HEK293T (cell line): ENCODE results near the gene C3orf85.

ENCODE experiments used
- ARNT ChIP-seq: fragments of 450-650 bp; IDR thresholded peaks from 2 replicates; pipeline ENCODE4 v1.6.1; 2017; ENCODE audit warnings: mild to moderate bottlenecking
- BHLHE40 ChIP-seq: fragments of 450-650 bp; IDR thresholded peaks from 2 replicates; pipeline ENCODE4 v1.6.1; 2016; ENCODE audit warnings: mild to moderate bottlenecking, moderate library complexity, borderline replicate concordance
- ELF4 ChIP-seq: fragments of 450-650 bp; IDR thresholded peaks from 2 replicates; pipeline ENCODE4 v1.6.1; 2017; ENCODE audit warnings: antibody characterized with exemption
- FOXA1 ChIP-seq: fragments of 450-650 bp; IDR thresholded peaks from 2 replicates; pipeline ENCODE4 v1.6.1; 2016; ENCODE audit warnings: mild to moderate bottlenecking
- FOXK2 ChIP-seq: fragments of 450-650 bp; IDR thresholded peaks from 2 replicates; pipeline ENCODE4 v1.6.1; 2016; ENCODE audit warnings: mild to moderate bottlenecking
- FOXM1 ChIP-seq: fragments of 450-650 bp; IDR thresholded peaks from 2 replicates; pipeline ENCODE4 v1.6.1; 2017; ENCODE audit warnings: mild to moderate bottlenecking, borderline replicate concordance
- HDGF ChIP-seq: fragments of 450-650 bp; IDR thresholded peaks from 2 replicates; pipeline ENCODE4 v1.6.1; 2017; ENCODE audit warnings: antibody characterized with exemption, borderline replicate concordance
- L3MBTL2 ChIP-seq: fragments of 450-650 bp; conservative IDR thresholded peaks from 2 replicates; pipeline ENCODE4 v1.6.1; 2016; ENCODE audit warnings: mild to moderate bottlenecking
- NFRKB ChIP-seq: fragments of 450-650 bp; IDR thresholded peaks from 2 replicates; pipeline ENCODE4 v1.6.1; 2016; ENCODE audit warnings: mild to moderate bottlenecking, moderate library complexity
- SP1 ChIP-seq: fragments of 450-650 bp; IDR thresholded peaks from 2 replicates; pipeline ENCODE4 v1.6.1; 2017
- ZNF384 ChIP-seq: fragments of 450-650 bp; IDR thresholded peaks from 2 replicates; pipeline ENCODE4 v1.6.1; 2016
- TF ChIP-seq, protein P1 (sequence below): fragments of 450-650 bp; IDR thresholded peaks from 2 replicates; pipeline ENCODE4 v1.6.1; 2016

DNA sequence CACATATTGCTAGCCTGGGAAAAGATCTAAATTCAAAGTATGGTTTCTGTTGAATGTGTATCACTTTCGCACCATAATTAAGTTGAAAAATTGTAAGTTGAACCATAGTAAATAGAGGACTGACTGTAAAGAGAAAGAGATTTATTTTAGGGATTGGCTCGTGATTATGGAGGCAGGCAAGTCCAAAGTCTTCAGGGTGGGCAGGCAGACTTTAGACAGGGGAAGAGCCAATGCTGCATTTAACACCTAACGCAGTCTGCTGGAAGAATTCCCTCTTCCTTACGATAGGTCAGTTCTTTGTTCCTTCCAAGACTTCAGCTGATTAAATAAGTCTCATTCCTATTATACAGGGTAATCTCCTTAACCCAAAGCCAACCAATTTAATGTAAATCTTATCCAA lies 15.8 kb downstream of the C3orf85 start:
- no peak for TF ChIP-seq FOXA1
- no peak for TF ChIP-seq ARNT
- no peak for TF ChIP-seq ZNF384
- TF ChIP-seq SP1, result no peak
- TF ChIP-seq, protein P1, sequence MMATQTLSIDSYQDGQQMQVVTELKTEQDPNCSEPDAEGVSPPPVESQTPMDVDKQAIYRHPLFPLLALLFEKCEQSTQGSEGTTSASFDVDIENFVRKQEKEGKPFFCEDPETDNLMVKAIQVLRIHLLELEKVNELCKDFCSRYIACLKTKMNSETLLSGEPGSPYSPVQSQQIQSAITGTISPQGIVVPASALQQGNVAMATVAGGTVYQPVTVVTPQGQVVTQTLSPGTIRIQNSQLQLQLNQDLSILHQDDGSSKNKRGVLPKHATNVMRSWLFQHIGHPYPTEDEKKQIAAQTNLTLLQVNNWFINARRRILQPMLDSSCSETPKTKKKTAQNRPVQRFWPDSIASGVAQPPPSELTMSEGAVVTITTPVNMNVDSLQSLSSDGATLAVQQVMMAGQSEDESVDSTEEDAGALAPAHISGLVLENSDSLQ, result no peak
- TF ChIP-seq ELF4, result no peak
- no peak for TF ChIP-seq BHLHE40
- no peak for TF ChIP-seq L3MBTL2
- no peak for TF ChIP-seq HDGF
- no peak for TF ChIP-seq NFRKB
- no peak for TF ChIP-seq FOXM1
- TF ChIP-seq FOXK2, result no peak
